ENCODE measurements around the gene TMTC2.

Gene TMTC2

DNA sequence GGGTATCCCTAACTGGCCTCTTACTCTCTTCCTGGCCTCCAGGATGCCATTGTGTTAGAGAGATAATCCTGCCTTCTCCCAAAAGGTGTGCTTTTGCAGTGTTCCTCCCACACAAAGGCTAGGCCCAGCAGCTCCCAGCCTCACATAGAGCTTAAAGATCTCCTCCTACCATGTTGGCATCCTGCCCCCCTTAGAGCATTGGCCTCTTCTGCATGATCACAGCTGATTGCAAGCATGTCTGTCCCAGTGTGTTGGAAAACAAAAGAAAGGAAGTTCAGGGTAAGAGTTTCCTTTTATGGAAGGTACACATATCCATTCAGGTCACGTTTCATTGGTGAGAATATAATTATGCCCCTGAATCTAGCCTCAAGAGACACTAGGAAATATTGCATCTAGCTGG lies 405.4 kb downstream of the TMTC2 start:
- no peak for TF ChIP-seq CREB1 (IDR thresholded peaks at IDR 0.05; ENCODE audit: low read depth)
- TF ChIP-seq ZBTB7A (IDR thresholded peaks at IDR 0.05; ENCODE audit: low read depth): no peak
- TF ChIP-seq TCF12 (IDR thresholded peaks at IDR 0.05; ENCODE audit: low read depth): no peak
- TF ChIP-seq YY1 (IDR thresholded peaks at IDR 0.05; ENCODE audit: low read depth): no peak
- TF ChIP-seq, protein P1, sequence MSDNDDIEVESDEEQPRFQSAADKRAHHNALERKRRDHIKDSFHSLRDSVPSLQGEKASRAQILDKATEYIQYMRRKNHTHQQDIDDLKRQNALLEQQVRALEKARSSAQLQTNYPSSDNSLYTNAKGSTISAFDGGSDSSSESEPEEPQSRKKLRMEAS (IDR thresholded peaks at IDR 0.05): no peak
- TF ChIP-seq, protein P2, sequence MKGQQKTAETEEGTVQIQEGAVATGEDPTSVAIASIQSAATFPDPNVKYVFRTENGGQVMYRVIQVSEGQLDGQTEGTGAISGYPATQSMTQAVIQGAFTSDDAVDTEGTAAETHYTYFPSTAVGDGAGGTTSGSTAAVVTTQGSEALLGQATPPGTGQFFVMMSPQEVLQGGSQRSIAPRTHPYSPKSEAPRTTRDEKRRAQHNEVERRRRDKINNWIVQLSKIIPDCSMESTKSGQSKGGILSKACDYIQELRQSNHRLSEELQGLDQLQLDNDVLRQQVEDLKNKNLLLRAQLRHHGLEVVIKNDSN (IDR thresholded peaks at IDR 0.05): no peak
- no peak for TF ChIP-seq TAF1 (IDR thresholded peaks at IDR 0.05; ENCODE audit: low read depth)
- no peak for TF ChIP-seq CEBPB (IDR thresholded peaks at IDR 0.05)
- no peak for TF ChIP-seq TEAD4 (IDR thresholded peaks at IDR 0.05)
- TF ChIP-seq EP300 (IDR thresholded peaks at IDR 0.05; ENCODE audit: borderline replicate concordance): no peak
- no peak for TF ChIP-seq EGR1 (IDR thresholded peaks at IDR 0.05)
- TF ChIP-seq NFIC (IDR thresholded peaks at IDR 0.05): no peak

DNA sequence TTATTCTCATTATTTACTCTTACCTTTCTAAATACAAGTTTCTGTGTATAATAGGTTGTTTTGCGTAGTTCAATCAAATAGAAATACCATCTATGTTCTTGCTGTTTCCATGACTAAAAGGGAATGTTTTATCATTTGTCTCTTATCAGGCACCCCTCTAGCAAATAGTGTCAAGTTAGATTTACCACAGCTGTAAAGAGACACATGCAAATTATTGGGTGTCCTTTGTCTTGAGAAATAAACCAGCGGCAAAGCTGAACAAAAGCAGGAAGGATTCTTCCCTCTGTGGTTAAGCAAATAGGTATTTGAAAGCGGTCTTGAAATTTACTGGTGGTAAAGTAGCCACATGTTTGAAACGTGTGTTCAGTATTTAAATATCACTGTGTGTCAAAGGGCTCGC lies 405.9 kb downstream of the TMTC2 start:
- TF ChIP-seq YY1 (IDR thresholded peaks at IDR 0.05; ENCODE audit: low read depth) (no peak), CREB1 (IDR thresholded peaks at IDR 0.05; ENCODE audit: low read depth) (no peak), FOXM1 (IDR thresholded peaks at IDR 0.05; ENCODE audit: borderline replicate concordance, low read depth) (no peak), EGR1 (IDR thresholded peaks at IDR 0.05) (no peak), EP300 (IDR thresholded peaks at IDR 0.05; ENCODE audit: borderline replicate concordance) (no peak)
- TF ChIP-seq, protein P2 (IDR thresholded peaks at IDR 0.05): no peak

DNA sequence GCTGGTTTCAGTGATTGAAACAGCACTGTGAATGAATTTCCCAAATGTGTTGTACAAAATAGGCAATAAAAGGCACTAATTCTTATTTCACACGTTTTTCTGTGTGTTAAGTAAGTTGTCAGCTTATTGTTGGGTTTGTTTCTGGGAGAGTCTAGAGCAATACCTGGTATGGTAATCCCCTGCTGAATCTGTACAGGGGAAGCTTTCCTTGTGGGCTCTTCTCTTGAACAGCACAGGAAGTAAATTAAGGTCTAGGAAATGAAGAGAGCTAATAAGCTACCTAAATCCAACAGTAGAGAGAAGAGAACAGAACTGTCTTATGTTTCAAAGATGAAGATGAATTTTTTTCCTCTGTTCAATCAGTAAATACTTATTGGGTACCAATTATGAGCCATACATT lies 406.7 kb downstream of the TMTC2 start:
- TF ChIP-seq NFIC (IDR thresholded peaks at IDR 0.05): no peak
- TF ChIP-seq TCF12 (IDR thresholded peaks at IDR 0.05; ENCODE audit: low read depth): no peak
- no peak for TF ChIP-seq TAF1 (IDR thresholded peaks at IDR 0.05; ENCODE audit: low read depth)
- TF ChIP-seq, protein P2 (IDR thresholded peaks at IDR 0.05): no peak
- TF ChIP-seq EP300 (IDR thresholded peaks at IDR 0.05; ENCODE audit: borderline replicate concordance): no peak
- no peak for TF ChIP-seq REST (IDR thresholded peaks at IDR 0.05; ENCODE audit: low read depth)
- TF ChIP-seq EGR1 (IDR thresholded peaks at IDR 0.05): no peak
- TF ChIP-seq ZBTB7A (IDR thresholded peaks at IDR 0.05; ENCODE audit: low read depth): no peak
- no peak for TF ChIP-seq YY1 (IDR thresholded peaks at IDR 0.05; ENCODE audit: low read depth)
- no peak for TF ChIP-seq CREB1 (IDR thresholded peaks at IDR 0.05; ENCODE audit: low read depth)

- TF ChIP-seq NFIC (IDR thresholded peaks at IDR 0.05) (no peak), FOXM1 (IDR thresholded peaks at IDR 0.05; ENCODE audit: borderline replicate concordance, low read depth) (no peak), YY1 (IDR thresholded peaks at IDR 0.05; ENCODE audit: low read depth) (no peak), TAF1 (IDR thresholded peaks at IDR 0.05; ENCODE audit: low read depth) (no peak), ZBTB7A (IDR thresholded peaks at IDR 0.05; ENCODE audit: low read depth) (no peak), RAD21 (IDR thresholded peaks at IDR 0.05; ENCODE audit: low read depth) (no peak), TCF12 (IDR thresholded peaks at IDR 0.05; ENCODE audit: low read depth) (no peak), EGR1 (IDR thresholded peaks at IDR 0.05) (no peak), TEAD4 (IDR thresholded peaks at IDR 0.05) (no peak), CEBPB (IDR thresholded peaks at IDR 0.05) (no peak), EP300 (IDR thresholded peaks at IDR 0.05; ENCODE audit: borderline replicate concordance) (no peak), CREB1 (IDR thresholded peaks at IDR 0.05; ENCODE audit: low read depth) (no peak), REST (IDR thresholded peaks at IDR 0.05; ENCODE audit: low read depth) (no peak)
- TF ChIP-seq, protein P2 (IDR thresholded peaks at IDR 0.05): no peak
- TF ChIP-seq, protein P1 (IDR thresholded peaks at IDR 0.05): no peak
These were observed 411.1 kb downstream of the TMTC2 start for GRCh38 chr12:83097643-83098342.

DNA sequence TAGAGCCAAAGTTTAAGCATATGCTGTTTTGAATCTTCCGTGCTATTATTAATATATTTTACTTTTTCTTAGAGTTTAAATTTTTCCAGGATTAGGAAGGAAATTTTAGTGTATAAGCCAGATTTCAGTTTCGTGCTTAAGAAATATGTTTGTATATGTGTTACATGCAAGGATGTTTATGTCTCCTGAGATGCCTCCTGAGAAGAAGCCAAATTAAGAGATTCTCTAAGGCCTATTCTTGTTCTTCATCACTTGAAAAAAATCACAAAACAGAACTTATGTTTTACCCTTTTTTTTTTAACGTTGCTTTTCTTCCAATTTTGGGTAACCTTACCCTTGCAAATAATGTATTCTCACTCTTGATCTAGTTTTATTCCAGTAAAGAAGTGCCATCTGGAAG lies 412.7 kb downstream of the TMTC2 start:
- TF ChIP-seq TEAD4 (IDR thresholded peaks at IDR 0.05) (no peak), RAD21 (IDR thresholded peaks at IDR 0.05; ENCODE audit: low read depth) (no peak), EP300 (IDR thresholded peaks at IDR 0.05; ENCODE audit: borderline replicate concordance) (no peak), EGR1 (IDR thresholded peaks at IDR 0.05) (no peak), TAF1 (IDR thresholded peaks at IDR 0.05; ENCODE audit: low read depth) (no peak), NFIC (IDR thresholded peaks at IDR 0.05) (no peak), CEBPB (IDR thresholded peaks at IDR 0.05) (no peak), REST (IDR thresholded peaks at IDR 0.05; ENCODE audit: low read depth) (no peak), ZBTB7A (IDR thresholded peaks at IDR 0.05; ENCODE audit: low read depth) (no peak), TCF12 (IDR thresholded peaks at IDR 0.05; ENCODE audit: low read depth) (no peak), CREB1 (IDR thresholded peaks at IDR 0.05; ENCODE audit: low read depth) (no peak)
- TF ChIP-seq, protein P2 (IDR thresholded peaks at IDR 0.05): no peak
- TF ChIP-seq, protein P1 (IDR thresholded peaks at IDR 0.05): no peak
